ENCODE data around the gene PTGER1.
"Not testable (repeated sequence)": the region's sequence is repeated elsewhere in the genome, so short reads cannot be mapped to it uniquely, and the experiment has no call there.

Gene PTGER1

GRCh38 chr19:14473073-14473977 is 1.8 kb downstream of the PTGER1 start:
- DNase-seq: no peak

GRCh38 chr19:14472202-14472938 is 2.8 kb downstream of the PTGER1 start:
- DNase-seq: no peak

GRCh38 chr19:14471436-14472187 is 3.5 kb downstream of the PTGER1 start:
- no peak for DNase-seq

GRCh38 chr19:14470031-14470876 is 4.9 kb downstream of the PTGER1 start:
- no peak for DNase-seq

GRCh38 chr19:14467816-14468215 is 7.3 kb downstream of the PTGER1 start:
- no peak for DNase-seq

GRCh38 chr19:14467391-14467790 is 7.8 kb downstream of the PTGER1 start:
- DNase-seq: no peak

GRCh38 chr19:14463747-14464146 is 11.4 kb downstream of the PTGER1 start:
- no peak for DNase-seq

- DNase-seq: not testable (repeated sequence)
These were observed 12.8 kb downstream of the PTGER1 start for GRCh38 chr19:14462401-14462800.

GRCh38 chr19:14460935-14461334 is 14.2 kb downstream of the PTGER1 start:
- DNase-seq: no peak

GRCh38 chr19:14459703-14460102 is 15.5 kb downstream of the PTGER1 start:
- no peak for DNase-seq

- DNase-seq: not testable (repeated sequence)
These were observed 22.9 kb downstream of the PTGER1 start for GRCh38 chr19:14452303-14452702.

GRCh38 chr19:14450876-14451275 is 24.3 kb downstream of the PTGER1 start:
- DNase-seq: no peak

- no peak for DNase-seq
These were observed 24.8 kb downstream of the PTGER1 start for GRCh38 chr19:14450168-14450874.

GRCh38 chr19:14449321-14449720 is 25.8 kb downstream of the PTGER1 start:
- DNase-seq: no peak

- no peak for DNase-seq
These were observed 28.7 kb downstream of the PTGER1 start for GRCh38 chr19:14446336-14447036.

- no peak for DNase-seq
These were observed 31.4 kb downstream of the PTGER1 start for GRCh38 chr19:14443632-14444216.

- no peak for DNase-seq
These were observed 32.1 kb downstream of the PTGER1 start for GRCh38 chr19:14442891-14443631.

- DNase-seq: no peak
These were observed 33.9 kb downstream of the PTGER1 start for GRCh38 chr19:14441041-14441938.

GRCh38 chr19:14440049-14440448 is 35.1 kb downstream of the PTGER1 start:
- no peak for DNase-seq
